HL-60 (cell line): ENCODE data around the gene OBP2A.

Source experiments
- DNase-seq, 2 experiments: peaks; one replicate each; pipeline ENCODE4 v3.0.0-alpha.2; 2010 to 2020; ENCODE audit warnings: low read depth in 1 of 2, low spot score in 1 of 2
- H3K27ac ChIP-seq: fragments of 250-450 bp; sonication (Bioruptor Pico); replicated peaks from 2 replicates; pipeline ENCODE4 v1.5.1; 2020; ENCODE audit warnings: mild to moderate bottlenecking, moderate library complexity
- H3K27me3 ChIP-seq: fragments of 250-450 bp; sonication (Bioruptor Pico); 2 replicates; pipeline ENCODE4 v1.5.1; 2021; ENCODE audit warnings: mild to moderate bottlenecking, moderate library complexity; ENCODE audit not compliant: insufficient read depth, poor library complexity, severe bottlenecking
- H3K4me3 ChIP-seq: replicated peaks from 2 replicates; pipeline ENCODE4 v1.5.1; 2011; ENCODE audit warnings: mild to moderate bottlenecking, control low read depth, low read length; ENCODE audit not compliant: insufficient read depth
- CTCF ChIP-seq: IDR thresholded peaks from one replicate; pipeline ENCODE4 v1.5.1; 2011; ENCODE audit warnings: low read length, control low read depth, inconsistent platforms; ENCODE audit not compliant: insufficient read depth
- GABPA ChIP-seq: IDR thresholded peaks from 2 replicates; pipeline ENCODE4 v1.6.1; 2012; ENCODE audit warnings: low read depth
- POLR2AphosphoS5 ChIP-seq: IDR thresholded peaks from 2 replicates; pipeline ENCODE4 v1.6.1; 2012; ENCODE audit warnings: low read depth
- REST ChIP-seq: IDR thresholded peaks from 2 replicates; pipeline ENCODE4 v1.6.1; 2012; ENCODE audit warnings: low read depth; ENCODE audit not compliant: insufficient replicate concordance
- SPI1 ChIP-seq: IDR thresholded peaks from 2 replicates; pipeline ENCODE4 v1.6.1; 2012; ENCODE audit warnings: low read depth, mild to moderate bottlenecking, borderline replicate concordance

OBP2A gene

GRCh38 chr9:135508211-135508820 is 37.6 kb upstream of the OBP2A start:
- H3K4me3 ChIP-seq = no peak overlapping the region
- no peak overlapping the region for H3K27ac ChIP-seq
- no peaks in the 10 kb centered on the region for H3K27me3 ChIP-seq
- TF ChIP-seq GABPA = no peak
- TF ChIP-seq POLR2AphosphoS5 = no peak
- TF ChIP-seq REST = no peak
- no peak for TF ChIP-seq SPI1
- no peak for TF ChIP-seq CTCF
- no peak for DNase-seq

- H3K27me3 ChIP-seq = no peaks in the 10 kb centered on the region
- H3K27ac ChIP-seq = no peak overlapping the region
- no peak overlapping the region for H3K4me3 ChIP-seq
- TF ChIP-seq SPI1 (no peak), CTCF (no peak), REST (no peak), POLR2AphosphoS5 (no peak), GABPA (no peak)
- DNase-seq = no peak
Measured at GRCh38 chr9:135509458-135509857, 36.5 kb upstream of the OBP2A start.

- no peaks in the 10 kb centered on the region for H3K27me3 ChIP-seq
Measured at GRCh38 chr9:135512241-135512603, 33.7 kb upstream of the OBP2A start.

More at GRCh38 chr9:135512241-135512603, 33.7 kb upstream of the OBP2A start:
- no peak for DNase-seq
- H3K27ac ChIP-seq = no peak overlapping the region
- no peak overlapping the region for H3K4me3 ChIP-seq
- TF ChIP-seq CTCF (no peak), POLR2AphosphoS5 (no peak), SPI1 (no peak), GABPA (no peak), REST (no peak)
